RWPE1 (cell line): Measurements from ENCODE around the gene TMIGD3.

ENCODE experiments used
- CTCF ChIA-PET: fragments of 350-600 bp; sonication (Branson Sonifier 250); formaldehyde crosslinking; extraction: SDS; loops from one replicate; lab custom pipeline; 2021; lab: Yijun Ruan, JAX
- POLR2A ChIA-PET: fragments of 400-600 bp; formaldehyde crosslinking; extraction: SDS; loops from one replicate; lab custom pipeline; 2020; ENCODE audit warnings: antibody characterized with exemption; ENCODE audit not compliant: low non-redundant PET; lab: Yijun Ruan, JAX
- DNase-seq: peaks from one replicate; pipeline ENCODE4 v3.0.0; 2012; ENCODE audit warnings: low spot score
- H3K27ac ChIP-seq: fragments of 450-650 bp; 2 replicates; pipeline ENCODE4 v1.5.1; 2017
- TF ChIP-seq, protein P1 (sequence below): fragments of 450-650 bp; conservative IDR thresholded peaks from 2 replicates; pipeline ENCODE4 v1.5.1; 2017; ENCODE audit warnings: low read depth, mild to moderate bottlenecking

Gene TMIGD3

DNA sequence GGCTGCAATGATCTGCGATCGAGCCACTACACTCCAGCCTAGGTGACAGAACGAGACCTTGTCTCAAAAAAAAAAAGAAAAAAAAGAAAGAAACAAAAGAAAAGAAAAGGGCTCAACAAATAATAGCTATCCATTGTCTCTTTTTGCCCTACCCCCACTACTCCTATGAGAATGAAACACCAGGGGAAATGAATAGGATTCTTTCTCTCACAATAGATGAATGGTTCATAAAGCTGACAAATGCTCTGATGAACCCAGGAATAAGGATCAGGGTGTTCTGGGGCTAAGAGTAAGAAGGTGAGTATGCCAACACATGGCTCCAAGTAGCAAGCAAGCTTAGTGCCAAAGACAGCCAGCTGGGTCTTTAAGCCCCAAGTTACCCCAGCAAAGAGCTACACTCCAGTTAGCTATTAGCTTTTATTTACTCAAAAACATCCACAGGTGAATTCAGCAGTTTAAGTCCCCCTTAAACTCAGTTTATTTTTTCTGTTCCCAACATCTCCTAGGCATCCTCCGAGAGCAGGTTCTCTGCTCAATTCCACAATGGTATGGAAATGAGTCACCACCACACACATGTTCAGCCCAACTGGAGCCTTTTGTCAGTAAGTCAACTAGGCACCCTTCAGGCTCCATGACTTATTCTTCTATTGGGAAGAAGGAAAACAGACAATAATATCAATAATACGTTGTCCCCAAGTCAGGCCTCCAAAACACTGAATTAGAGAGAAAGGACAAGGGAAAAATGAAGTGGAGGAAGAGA is 4.2 kb downstream of the TMIGD3 start:
- no peak for DNase-seq
- TF ChIP-seq, protein P1, sequence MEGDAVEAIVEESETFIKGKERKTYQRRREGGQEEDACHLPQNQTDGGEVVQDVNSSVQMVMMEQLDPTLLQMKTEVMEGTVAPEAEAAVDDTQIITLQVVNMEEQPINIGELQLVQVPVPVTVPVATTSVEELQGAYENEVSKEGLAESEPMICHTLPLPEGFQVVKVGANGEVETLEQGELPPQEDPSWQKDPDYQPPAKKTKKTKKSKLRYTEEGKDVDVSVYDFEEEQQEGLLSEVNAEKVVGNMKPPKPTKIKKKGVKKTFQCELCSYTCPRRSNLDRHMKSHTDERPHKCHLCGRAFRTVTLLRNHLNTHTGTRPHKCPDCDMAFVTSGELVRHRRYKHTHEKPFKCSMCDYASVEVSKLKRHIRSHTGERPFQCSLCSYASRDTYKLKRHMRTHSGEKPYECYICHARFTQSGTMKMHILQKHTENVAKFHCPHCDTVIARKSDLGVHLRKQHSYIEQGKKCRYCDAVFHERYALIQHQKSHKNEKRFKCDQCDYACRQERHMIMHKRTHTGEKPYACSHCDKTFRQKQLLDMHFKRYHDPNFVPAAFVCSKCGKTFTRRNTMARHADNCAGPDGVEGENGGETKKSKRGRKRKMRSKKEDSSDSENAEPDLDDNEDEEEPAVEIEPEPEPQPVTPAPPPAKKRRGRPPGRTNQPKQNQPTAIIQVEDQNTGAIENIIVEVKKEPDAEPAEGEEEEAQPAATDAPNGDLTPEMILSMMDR, result no peak
- no peak overlapping the region for H3K27ac ChIP-seq
- ChIA-PET POLR2A (no interaction called here), CTCF (no interaction called here)

DNA sequence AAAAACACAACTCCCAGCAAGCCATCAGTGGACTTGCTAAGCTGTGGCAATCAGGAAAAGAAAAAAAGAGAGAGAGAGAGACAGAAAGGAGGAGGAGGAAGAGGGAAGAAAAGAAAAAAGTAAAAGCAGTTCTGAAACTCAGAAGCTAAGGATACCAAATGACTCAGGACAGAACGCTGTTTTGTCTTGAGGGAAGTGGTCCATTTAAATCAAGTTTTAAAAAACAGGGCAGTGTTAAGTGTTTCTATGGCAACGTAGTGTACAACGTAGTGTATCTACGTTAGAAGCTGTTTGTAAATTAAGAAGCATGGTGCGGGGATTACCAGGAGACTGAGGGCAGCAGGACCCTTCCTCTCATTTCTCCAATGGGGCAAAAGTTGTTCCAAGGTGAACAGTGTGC is 5.8 kb downstream of the TMIGD3 start:
- CTCF ChIA-PET, result interaction anchor here (0.5 to 1.8 kb wide), 3 partner anchors 11 to 237 kb away, joined by 3 to 7 read pairs (median 3); no protein-coding TSS in a partner anchor
- TF ChIP-seq, protein P1, result no peak
- POLR2A ChIA-PET, result no interaction called here
- no peak overlapping the region for H3K27ac ChIP-seq
- no peak for DNase-seq

DNA sequence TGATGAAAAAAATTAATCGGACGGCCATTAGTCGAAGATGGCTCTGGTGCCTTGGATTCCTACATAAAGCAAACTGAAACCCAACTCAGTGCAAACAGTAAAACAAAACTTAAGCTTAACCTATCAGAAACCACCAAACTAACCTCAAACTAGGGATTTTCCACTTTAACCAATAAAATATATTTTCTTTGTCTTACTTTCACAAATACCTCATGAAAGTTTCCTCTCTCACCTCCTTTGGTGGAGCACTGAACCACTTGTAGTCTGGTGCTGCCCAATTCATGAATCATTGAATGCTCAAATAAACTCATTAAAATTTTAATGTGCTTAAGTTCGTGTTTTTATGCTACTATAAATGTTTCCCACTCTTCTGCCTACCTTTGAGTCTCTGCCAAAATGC is 7.0 kb downstream of the TMIGD3 start:
- POLR2A ChIA-PET, result interaction anchor here (0.6 kb wide), 1 partner anchor 86 kb away, joined by 3 read pairs; no protein-coding TSS in a partner anchor
- CTCF ChIA-PET, result interaction anchor here (0.6 kb wide), 1 partner anchor 68 kb away, joined by 3 read pairs; no protein-coding TSS in a partner anchor
- DNase-seq, result no peak
- TF ChIP-seq, protein P1, result no peak
- H3K27ac ChIP-seq, result no peak overlapping the region

DNA sequence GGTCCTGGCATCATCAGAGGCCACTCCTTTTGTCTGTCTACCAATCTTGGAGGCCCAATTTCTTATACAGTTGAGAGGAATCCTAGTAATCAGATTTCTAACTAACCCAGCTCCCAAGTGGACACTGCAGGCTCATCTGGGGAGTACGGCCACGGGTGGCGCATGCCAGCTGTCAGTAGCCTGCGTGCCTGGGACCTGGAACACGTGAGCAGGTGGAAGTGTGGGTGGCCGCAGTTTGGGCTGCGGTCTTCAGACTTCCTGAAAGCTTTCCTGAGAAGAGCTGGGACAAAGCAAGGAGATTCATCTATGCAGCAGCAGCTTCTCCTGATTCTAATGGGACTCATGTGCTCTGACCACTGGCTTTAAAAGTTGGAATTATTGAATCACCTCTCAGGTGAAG is 12.4 kb downstream of the TMIGD3 start:
- POLR2A ChIA-PET, result no interaction called here
- no peak for DNase-seq
- H3K27ac ChIP-seq, result no peak overlapping the region
- CTCF ChIA-PET, result interaction anchor here (0.6 kb wide), 1 partner anchor 17 kb away, joined by 3 read pairs; no protein-coding TSS in a partner anchor
- TF ChIP-seq, protein P1, result no peak

DNA sequence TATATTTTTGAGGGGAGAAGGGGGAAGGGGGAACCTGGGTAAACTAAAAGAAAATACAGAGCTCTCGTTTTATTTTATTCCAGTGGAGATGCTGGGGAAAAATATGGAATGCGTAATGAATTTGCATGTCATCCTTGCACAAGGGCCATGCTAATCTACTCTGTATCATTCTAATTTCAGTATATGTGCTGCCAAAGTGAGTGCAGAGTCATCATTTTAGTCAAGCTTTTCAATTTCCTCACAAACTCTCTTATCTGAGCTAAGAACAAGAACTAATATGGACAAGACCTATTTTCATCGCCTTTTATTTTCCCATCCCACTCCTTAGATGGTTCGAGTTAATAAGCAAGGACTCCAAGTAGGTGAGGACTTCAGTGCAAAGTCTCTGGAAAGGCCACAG is 13.2 kb downstream of the TMIGD3 start:
- POLR2A ChIA-PET, result no interaction called here

DNA sequence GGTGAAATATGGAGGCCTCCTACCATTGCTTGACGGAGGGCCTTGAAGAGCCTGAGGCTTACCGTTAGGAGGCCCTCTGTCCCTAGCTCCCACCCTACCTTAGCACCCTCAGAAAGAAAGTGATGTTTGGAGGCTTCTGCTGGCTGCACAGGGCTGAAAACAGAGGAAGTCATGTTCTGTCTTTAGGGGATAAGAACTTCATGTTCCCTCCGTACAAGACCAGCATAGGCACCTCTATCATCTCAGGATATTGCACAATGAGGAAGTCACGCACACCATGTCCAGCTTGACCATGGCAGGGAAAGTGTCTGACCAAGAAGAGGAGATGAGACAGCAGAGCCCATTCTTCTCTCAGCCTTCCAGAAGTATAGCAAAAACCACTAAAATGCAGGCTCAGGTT is 13.8 kb downstream of the TMIGD3 start:
- CTCF ChIA-PET, result interaction anchor here (0.7 kb wide), 1 partner anchor 462 kb away, joined by 4 read pairs; no protein-coding TSS in a partner anchor
- TF ChIP-seq, protein P1, result no peak
- no peak overlapping the region for H3K27ac ChIP-seq
- POLR2A ChIA-PET, result no interaction called here
- no peak for DNase-seq

More for the DNA sequence above, 13.2 kb downstream of the TMIGD3 start:
- TF ChIP-seq, protein P1, result no peak
- no peak overlapping the region for H3K27ac ChIP-seq
- no peak for DNase-seq
- CTCF ChIA-PET, result no interaction called here
